Ishikawa (cell line): ENCODE measurements around the gene PLA1A.

Source experiments
- CREB1 ChIP-seq: IDR thresholded peaks from 2 replicates; pipeline ENCODE4 v1.6.1; 2012; ENCODE audit warnings: low read depth
- YY1 ChIP-seq: IDR thresholded peaks from 2 replicates; pipeline ENCODE4 v1.6.1; 2012; ENCODE audit warnings: low read depth

GRCh38 chr3:119557877-119558269 lies 39.8 kb upstream of the PLA1A start:
- TF ChIP-seq YY1: no peak
- no peak for TF ChIP-seq CREB1
